Suprapubic skin (tissue), 4 donors: ENCODE data around the gene L3MBTL4. TPM values are rescaled to one million over a fixed set of nuclear protein-coding genes. Genes with fewer than 3 reads are reported as not detected.
A peak's percentile ranks its signal among the peaks of the same experiment; 100 is the strongest.

ENCODE experiments used
- DNase-seq, 2 donors: peaks; one replicate each; pipeline ENCODE4 v3.0.0-alpha.2; 2019; ENCODE audit warnings: low spot score in 2 of 2
- H3K27ac ChIP-seq: fragments of 200-600 bp; sonication (generic); one replicate; pipeline ENCODE4 v1.5.1; 2019
- H3K27me3 ChIP-seq: fragments of 200-600 bp; sonication (generic); one replicate; pipeline ENCODE4 v1.5.1; 2019
- H3K36me3 ChIP-seq: fragments of 200-600 bp; sonication (generic); one replicate; pipeline ENCODE4 v1.5.1; 2019
- H3K4me1 ChIP-seq: fragments of 200-600 bp; sonication (generic); one replicate; pipeline ENCODE4 v1.5.1; 2019
- H3K4me3 ChIP-seq: fragments of 200-600 bp; sonication (generic); one replicate; pipeline ENCODE4 v1.5.1; 2019; ENCODE audit warnings: mild to moderate bottlenecking
- H3K9me3 ChIP-seq: fragments of 200-600 bp; sonication (generic); one replicate; pipeline ENCODE4 v1.5.1; 2019
- EP300 ChIP-seq: sonication (generic); formaldehyde crosslinking; IDR thresholded peaks from one replicate; pipeline ENCODE4 v1.6.1; 2017; ENCODE audit warnings: antibody characterized with exemption
- POLR2A ChIP-seq, 2 donors: fragments of 450-650 bp; IDR thresholded peaks; one replicate each; pipeline ENCODE4 v1.6.1; 2017; ENCODE audit warnings: antibody characterized with exemption in 2 of 2, mild to moderate bottlenecking in 2 of 2, moderate library complexity in 2 of 2
- POLR2AphosphoS5 ChIP-seq, 3 donors: sonication (generic); formaldehyde crosslinking; IDR thresholded peaks; one replicate each; pipeline ENCODE4 v1.6.1; 2017; ENCODE audit warnings: antibody characterized with exemption in 3 of 3
- WGBS: methylation state at CpG from one replicate; pipeline ENCODE4 v1.1.5; 2018; 5-methylcytosine and 5-hydroxymethylcytosine counted together
- total RNA-seq, 4 donors: library from RNA; depleted of rRNA; stranded (reverse); fragments of >200 nt; gene quantifications; one replicate each; pipeline ENCODE4 v1.1.0, GENCODE V29; 2016
- TF ChIP-seq, protein P1 (sequence below), 2 donors: fragments of 200-600 bp in 1 of 2; fragments of 450-650 bp in 1 of 2; sonication (generic) in 1 of 2; IDR thresholded peaks; one replicate each; pipeline ENCODE4 v1.5.1; 2016 to 2019; ENCODE audit warnings: antibody characterized with exemption in 2 of 2, mild to moderate bottlenecking in 1 of 2, moderate library complexity in 1 of 2

L3MBTL4 gene
- total RNA-seq, 4 donors from 2014 or later: 11.9 to 29.9 (median 14.4) TPM

DNA sequence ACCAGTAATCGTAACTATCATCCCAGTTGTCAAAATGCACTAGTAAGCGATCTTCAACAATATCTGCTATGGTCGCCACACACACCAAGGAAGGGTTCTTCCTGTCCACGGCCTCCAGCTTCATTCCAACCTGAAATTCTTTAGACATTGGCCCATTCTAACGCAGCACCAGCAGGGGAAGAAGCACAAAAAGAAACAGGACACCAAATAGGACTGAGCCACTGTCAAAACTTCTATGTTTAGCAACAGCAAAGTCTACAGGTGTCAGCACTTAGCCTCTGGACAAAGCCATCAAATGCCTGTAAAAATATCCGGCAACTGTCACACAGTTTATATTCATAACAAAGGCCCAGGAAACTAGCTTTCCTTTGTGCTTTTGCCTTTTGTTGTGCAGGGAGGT is 175.0 kb downstream of the L3MBTL4 start:
- TF ChIP-seq EP300: no peak
- H3K36me3 ChIP-seq: peaks cover 23% of the 10 kb centered on the region
- H3K4me1 ChIP-seq: no peaks in the 10 kb centered on the region
- no peak overlapping the region for H3K4me3 ChIP-seq
- WGBS: 86% methylated on average over 6 of the region's 6 CpGs
- DNase-seq: no peak
- H3K27ac ChIP-seq: no peak overlapping the region
- H3K9me3 ChIP-seq: no peaks in the 10 kb centered on the region
- no peaks in the 10 kb centered on the region for H3K27me3 ChIP-seq

DNA sequence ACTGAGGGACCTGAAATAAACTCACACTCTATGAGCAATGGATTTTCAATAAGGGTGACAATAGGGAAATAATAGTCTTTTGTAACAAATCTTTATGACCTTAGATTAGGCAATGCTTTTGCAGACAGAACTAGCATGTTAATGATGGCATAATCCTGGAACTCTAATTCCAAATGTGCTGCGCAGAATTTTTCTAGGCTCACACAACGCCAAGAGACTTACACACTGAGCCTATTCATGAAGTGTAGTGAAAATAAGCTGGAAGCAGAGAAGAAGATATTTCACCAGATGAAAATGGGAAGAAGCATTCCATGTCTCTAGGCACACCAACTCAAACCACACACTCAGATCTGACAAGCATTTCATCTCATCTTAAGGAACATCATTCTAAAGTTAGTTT is 178.5 kb downstream of the L3MBTL4 start:
- H3K27me3 ChIP-seq: no peaks in the 10 kb centered on the region
- 93% methylated on average over 2 of the region's 2 CpGs for WGBS
- no peaks in the 10 kb centered on the region for H3K4me1 ChIP-seq
- no peak for TF ChIP-seq POLR2AphosphoS5 (IDR thresholded peaks at IDR 0.05)
- no peak for TF ChIP-seq EP300
- TF ChIP-seq POLR2A (IDR thresholded peaks at IDR 0.05): no peak
- TF ChIP-seq, protein P1, sequence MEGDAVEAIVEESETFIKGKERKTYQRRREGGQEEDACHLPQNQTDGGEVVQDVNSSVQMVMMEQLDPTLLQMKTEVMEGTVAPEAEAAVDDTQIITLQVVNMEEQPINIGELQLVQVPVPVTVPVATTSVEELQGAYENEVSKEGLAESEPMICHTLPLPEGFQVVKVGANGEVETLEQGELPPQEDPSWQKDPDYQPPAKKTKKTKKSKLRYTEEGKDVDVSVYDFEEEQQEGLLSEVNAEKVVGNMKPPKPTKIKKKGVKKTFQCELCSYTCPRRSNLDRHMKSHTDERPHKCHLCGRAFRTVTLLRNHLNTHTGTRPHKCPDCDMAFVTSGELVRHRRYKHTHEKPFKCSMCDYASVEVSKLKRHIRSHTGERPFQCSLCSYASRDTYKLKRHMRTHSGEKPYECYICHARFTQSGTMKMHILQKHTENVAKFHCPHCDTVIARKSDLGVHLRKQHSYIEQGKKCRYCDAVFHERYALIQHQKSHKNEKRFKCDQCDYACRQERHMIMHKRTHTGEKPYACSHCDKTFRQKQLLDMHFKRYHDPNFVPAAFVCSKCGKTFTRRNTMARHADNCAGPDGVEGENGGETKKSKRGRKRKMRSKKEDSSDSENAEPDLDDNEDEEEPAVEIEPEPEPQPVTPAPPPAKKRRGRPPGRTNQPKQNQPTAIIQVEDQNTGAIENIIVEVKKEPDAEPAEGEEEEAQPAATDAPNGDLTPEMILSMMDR (IDR thresholded peaks at IDR 0.05): no peak
- H3K27ac ChIP-seq: no peak overlapping the region
- H3K9me3 ChIP-seq: no peaks in the 10 kb centered on the region
- H3K36me3 ChIP-seq: peaks cover 12% of the 10 kb centered on the region
- no peak for DNase-seq
- no peak overlapping the region for H3K4me3 ChIP-seq

DNA sequence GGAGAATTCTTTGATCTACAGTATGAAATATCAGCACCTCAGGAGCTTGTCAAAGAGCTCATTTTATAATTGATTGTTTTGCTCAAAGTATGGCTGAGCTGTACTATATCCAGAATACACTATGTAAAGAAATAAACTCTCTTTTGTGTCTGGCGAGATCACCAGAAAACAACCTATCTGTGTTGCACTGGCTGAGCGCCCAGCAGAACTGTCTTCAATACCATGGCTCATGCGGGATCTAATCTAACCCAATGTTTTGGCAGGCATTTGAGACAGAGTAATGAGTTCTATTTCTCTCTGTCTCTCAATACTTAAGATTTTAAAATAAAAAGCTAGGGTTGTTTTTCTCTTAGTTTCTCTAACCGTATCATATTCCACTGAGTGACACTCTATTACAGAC is 192.4 kb downstream of the L3MBTL4 start:
- Histone ChIP-seq H3K27ac (no peak overlapping the region), H3K4me3 (no peak overlapping the region), H3K36me3 (peaks cover 4% of the 10 kb centered on the region), H3K9me3 (no peaks in the 10 kb centered on the region), H3K27me3 (no peaks in the 10 kb centered on the region), H3K4me1 (no peaks in the 10 kb centered on the region)
- WGBS: 90% methylated on average over 4 of the region's 4 CpGs
- DNase-seq: no peak
- TF ChIP-seq POLR2A (IDR thresholded peaks at IDR 0.05) (no peak), EP300 (no peak), POLR2AphosphoS5 (IDR thresholded peaks at IDR 0.05) (no peak)
- TF ChIP-seq, protein P1 (IDR thresholded peaks at IDR 0.05): no peak

DNA sequence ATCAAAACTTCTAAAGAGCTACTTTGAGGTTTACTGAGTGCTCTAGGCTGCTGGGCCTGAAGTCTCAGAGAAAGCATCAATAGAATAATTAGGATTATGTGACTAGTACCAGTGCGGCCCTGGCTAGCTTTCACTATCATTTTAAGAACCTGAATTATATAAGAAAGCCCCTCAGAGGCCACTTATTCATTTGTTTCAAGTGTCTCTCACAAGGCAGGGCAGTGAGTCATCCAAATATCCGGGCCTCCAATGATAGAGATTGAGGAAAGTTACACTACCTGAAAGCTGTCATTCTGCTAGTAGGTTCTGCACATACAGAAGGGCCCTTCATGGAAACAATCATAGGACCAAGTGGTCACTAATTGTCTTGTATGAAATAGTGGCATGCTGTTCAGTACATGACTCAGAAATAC is 193.1 kb downstream of the L3MBTL4 start:
- no peaks in the 10 kb centered on the region for H3K4me1 ChIP-seq
- H3K36me3 ChIP-seq: peaks cover 4% of the 10 kb centered on the region
- no peak overlapping the region for H3K27ac ChIP-seq
- no peaks in the 10 kb centered on the region for H3K9me3 ChIP-seq
- no peaks in the 10 kb centered on the region for H3K27me3 ChIP-seq
- DNase-seq: no peak
- H3K4me3 ChIP-seq: no peak overlapping the region
- TF ChIP-seq POLR2AphosphoS5 (IDR thresholded peaks at IDR 0.05) (no peak), EP300 (no peak)
- TF ChIP-seq, protein P1 (IDR thresholded peaks at IDR 0.05): no peak
- WGBS: 68% methylated on average over 2 of the region's 2 CpGs

GRCh38 chr18:6220129-6220528 is 194.6 kb downstream of the L3MBTL4 start:
- Histone ChIP-seq H3K27ac (no peak overlapping the region), H3K27me3 (no peaks in the 10 kb centered on the region), H3K9me3 (no peaks in the 10 kb centered on the region), H3K4me3 (no peak overlapping the region), H3K4me1 (no peaks in the 10 kb centered on the region), H3K36me3 (no peaks in the 10 kb centered on the region)
- DNase-seq: no peak
- WGBS: 82% methylated on average over 3 of the region's 3 CpGs
- TF ChIP-seq EP300: no peak
- TF ChIP-seq POLR2A (IDR thresholded peaks at IDR 0.05): no peak
- TF ChIP-seq POLR2AphosphoS5 (IDR thresholded peaks at IDR 0.05): no peak
- TF ChIP-seq, protein P1 (IDR thresholded peaks at IDR 0.05): no peak

DNA sequence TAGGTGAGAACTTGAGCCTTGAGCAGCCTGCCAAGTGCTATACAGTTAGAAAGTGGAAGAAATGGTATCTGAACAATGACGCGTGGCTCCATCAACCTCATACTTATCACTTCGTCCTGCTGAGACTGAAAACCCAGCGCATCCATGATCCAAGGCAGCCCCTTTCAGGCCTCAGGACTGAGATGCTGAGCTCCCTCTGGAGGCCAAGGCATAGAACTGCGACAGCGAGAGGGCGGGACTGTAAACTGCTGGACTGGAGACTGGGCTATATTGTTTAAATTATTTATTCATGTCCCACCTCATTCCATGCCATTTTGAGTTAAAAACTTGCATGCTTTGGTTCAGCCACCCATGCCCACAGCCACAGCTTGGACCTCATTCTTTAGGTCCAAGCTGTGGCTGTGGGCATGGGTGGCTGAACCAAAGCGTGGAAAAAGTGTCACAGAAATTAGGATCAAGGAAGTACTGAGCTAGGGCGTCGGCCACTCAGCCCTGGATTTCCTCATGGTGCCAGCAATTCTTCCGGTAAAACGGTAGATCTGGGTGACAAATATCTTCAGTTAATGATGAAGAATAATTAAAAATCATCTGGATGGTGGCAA is 195.5 kb downstream of the L3MBTL4 start:
- WGBS: 77% methylated on average over 12 of the region's 12 CpGs
- Histone ChIP-seq H3K27me3 (no peaks in the 10 kb centered on the region), H3K27ac (no peak overlapping the region), H3K36me3 (no peaks in the 10 kb centered on the region), H3K9me3 (no peaks in the 10 kb centered on the region), H3K4me3 (no peak overlapping the region), H3K4me1 (no peaks in the 10 kb centered on the region)
- no peak for DNase-seq
- TF ChIP-seq, protein P1 (IDR thresholded peaks at IDR 0.05): peak in 1 of 2 donors; percentile 41
- no peak for TF ChIP-seq EP300
- no peak for TF ChIP-seq POLR2AphosphoS5 (IDR thresholded peaks at IDR 0.05)
- no peak for TF ChIP-seq POLR2A (IDR thresholded peaks at IDR 0.05)
